ENCODE data around the gene TAF11L14.
"Not testable (repeated sequence)": the region's sequence is repeated elsewhere in the genome, so short reads cannot be mapped to it uniquely, and the experiment has no call there.

- TF ChIP-seq E2F8 (IDR thresholded peaks at IDR 0.05; ENCODE audit: low read depth, partially characterized antibody); CTCF (IDR thresholded peaks at IDR 0.05 in 2 of 3, conservative IDR thresholded peaks at IDR 0.05 in 1 of 3; ENCODE audit: insufficient read depth in 2 of 3, low read depth in 1 of 3, low read length in 3 of 3); TEAD4 (IDR thresholded peaks at IDR 0.05; ENCODE audit: low read length); TEAD4 (CRISPR knock-in tag; IDR thresholded peaks at IDR 0.05; ENCODE audit: borderline replicate concordance); TAF1 (IDR thresholded peaks at IDR 0.05; ENCODE audit: control insufficient read depth, extremely low read depth, insufficient read depth, low read length, severe bottlenecking); MED1 (CRISPR knock-in tag; IDR thresholded peaks at IDR 0.05; ENCODE audit: borderline replicate concordance); PHF20 (IDR thresholded peaks at IDR 0.05; ENCODE audit: partially characterized antibody); ZBTB43 (CRISPR knock-in tag; IDR thresholded peaks at IDR 0.05); NCOA6 (IDR thresholded peaks at IDR 0.05): not testable (repeated sequence)
These were observed 48.6 kb upstream of the TAF11L14 start, which contains the start of gene TAF11L7 for GRCh38 chr5:17585658-17586057.

Data from K562 (cell line).